HEK293 (cell line): ENCODE data around the gene STATH.
A peak's percentile ranks its signal among the peaks of the same experiment; 100 is the strongest.

Source experiments
- CTCF ChIA-PET: fragments of 350-600 bp; formaldehyde crosslinking; extraction: SDS; loops from one replicate; lab custom pipeline; 2021; ENCODE audit warnings: antibody characterized with exemption; lab: Yijun Ruan, JAX
- POLR2A ChIA-PET: fragments of 300-600 bp; formaldehyde crosslinking; extraction: SDS; loops from one replicate; lab custom pipeline; 2020; ENCODE audit warnings: antibody characterized with exemption, inconsistent platforms; lab: Yijun Ruan, JAX
- H3K27ac ChIP-seq: fragments of 200-500 bp; sonication (Bioruptor generic); 2 replicates; pipeline ENCODE4 v1.5.1; 2014; ENCODE audit warnings: low read depth, low read length, control low read depth, inconsistent platforms; ENCODE audit errors: extremely low read depth
- H3K36me3 ChIP-seq, 2 experiments: fragments of 200-500 bp in 1 of 2; sonication (Bioruptor generic) in 1 of 2; 1 replicate in 1 of 2; 2 replicates in 1 of 2; pipeline ENCODE4 v1.5.1; 2014 to 2017; ENCODE audit warnings: inconsistent platforms in 2 of 2, low read length in 2 of 2; ENCODE audit not compliant: control insufficient read depth in 2 of 2, insufficient read depth in 1 of 2
- H3K4me1 ChIP-seq: fragments of 200-500 bp; sonication (Bioruptor generic); 2 replicates; pipeline ENCODE4 v1.5.1; 2014; ENCODE audit warnings: mild to moderate bottlenecking, low read length, inconsistent platforms; ENCODE audit not compliant: control insufficient read depth, insufficient read depth
- H3K4me3 ChIP-seq: 2 replicates; pipeline ENCODE4 v1.5.1; 2011; ENCODE audit warnings: low read depth, mild to moderate bottlenecking, control low read depth, low read length, moderate library complexity
- H3K9me3 ChIP-seq: fragments of 200-500 bp; sonication (Bioruptor generic); 2 replicates; pipeline ENCODE4 v1.5.1; 2014; ENCODE audit warnings: low read depth, low read length, inconsistent platforms; ENCODE audit not compliant: control insufficient read depth, insufficient read depth
- ATF2 ChIP-seq: fragments of 450-650 bp; formaldehyde crosslinking; IDR thresholded peaks from 2 replicates; pipeline ENCODE4 v1.5.1; 2016; ENCODE audit warnings: missing biosample characterization, missing genetic modification characterization, low read depth
- GLI2 ChIP-seq: fragments of 450-650 bp; formaldehyde crosslinking; IDR thresholded peaks from 2 replicates; pipeline ENCODE4; 2017; ENCODE audit warnings: missing biosample characterization, missing genetic modification characterization, low read depth, borderline replicate concordance
- GLI4 ChIP-seq: fragments of 450-650 bp; formaldehyde crosslinking; IDR thresholded peaks from 2 replicates; pipeline ENCODE4 v1.5.1; 2016; ENCODE audit warnings: missing biosample characterization, missing genetic modification characterization
- GLIS1 ChIP-seq: fragments of 450-650 bp; formaldehyde crosslinking; IDR thresholded peaks from 2 replicates; pipeline ENCODE4 v1.5.1; 2016; ENCODE audit warnings: missing biosample characterization, missing genetic modification characterization
- IKZF3 ChIP-seq: fragments of 450-650 bp; IDR thresholded peaks from 2 replicates; pipeline ENCODE4 v1.5.0; 2018; ENCODE audit warnings: missing biosample characterization, mild to moderate bottlenecking, missing genetic modification characterization, moderate library complexity
- KLF1 ChIP-seq: fragments of 450-650 bp; formaldehyde crosslinking; IDR thresholded peaks from 2 replicates; pipeline ENCODE4 v1.5.1; 2016; ENCODE audit warnings: missing biosample characterization, missing genetic modification characterization
- PRDM10 ChIP-seq: fragments of 450-650 bp; formaldehyde crosslinking; IDR thresholded peaks from 2 replicates; pipeline ENCODE4 v1.5.1; 2016; ENCODE audit warnings: missing biosample characterization, missing genetic modification characterization
- SCRT1 ChIP-seq: fragments of 450-650 bp; formaldehyde crosslinking; IDR thresholded peaks from 2 replicates; pipeline ENCODE4 v1.5.1; 2016; ENCODE audit warnings: missing biosample characterization, missing genetic modification characterization, borderline replicate concordance
- SCRT2 ChIP-seq: fragments of 450-650 bp; formaldehyde crosslinking; IDR thresholded peaks from 2 replicates; pipeline ENCODE4 v1.5.1; 2016; ENCODE audit warnings: missing biosample characterization, missing genetic modification characterization
- ZFP37 ChIP-seq: fragments of 450-650 bp; formaldehyde crosslinking; IDR thresholded peaks from 2 replicates; pipeline ENCODE4 v1.5.1; 2016; ENCODE audit warnings: missing biosample characterization, missing genetic modification characterization
- ZNF112 ChIP-seq: fragments of 450-650 bp; formaldehyde crosslinking; IDR thresholded peaks from 2 replicates; pipeline ENCODE4 v1.5.0; 2017; ENCODE audit warnings: missing biosample characterization, missing genetic modification characterization
- ZNF140 ChIP-seq: fragments of 450-650 bp; formaldehyde crosslinking; IDR thresholded peaks from 2 replicates; pipeline ENCODE4 v1.5.1; 2016; ENCODE audit warnings: missing biosample characterization, missing genetic modification characterization
- ZNF175 ChIP-seq: fragments of 450-650 bp; formaldehyde crosslinking; IDR thresholded peaks from 2 replicates; pipeline ENCODE4 v1.5.1; 2016; ENCODE audit warnings: missing biosample characterization, missing genetic modification characterization
- ZNF24 ChIP-seq: fragments of 450-650 bp; formaldehyde crosslinking; IDR thresholded peaks from 2 replicates; pipeline ENCODE4 v1.5.1; 2016; ENCODE audit warnings: missing biosample characterization, missing genetic modification characterization
- ZNF302 ChIP-seq: fragments of 450-650 bp; formaldehyde crosslinking; IDR thresholded peaks from 2 replicates; pipeline ENCODE4 v1.5.1; 2016; ENCODE audit warnings: missing biosample characterization, missing genetic modification characterization, low read depth
- ZNF37A ChIP-seq: fragments of 450-650 bp; IDR thresholded peaks from 2 replicates; pipeline ENCODE4 v1.5.1; 2018; ENCODE audit warnings: missing biosample characterization, missing genetic modification characterization
- ZNF426 ChIP-seq: fragments of 450-650 bp; formaldehyde crosslinking; IDR thresholded peaks from 2 replicates; pipeline ENCODE4 v1.5.1; 2017; ENCODE audit warnings: missing biosample characterization, missing genetic modification characterization, mild to moderate bottlenecking, inconsistent platforms, moderate library complexity
- ZNF501 ChIP-seq: fragments of 450-650 bp; formaldehyde crosslinking; IDR thresholded peaks from 2 replicates; pipeline ENCODE4 v1.5.1; 2016; ENCODE audit warnings: missing biosample characterization, missing genetic modification characterization
- ZNF704 ChIP-seq: fragments of 450-650 bp; formaldehyde crosslinking; IDR thresholded peaks from 2 replicates; pipeline ENCODE4 v1.5.1; 2016; ENCODE audit warnings: missing biosample characterization, missing genetic modification characterization
- TF ChIP-seq, protein P1 (sequence below): fragments of 450-650 bp; formaldehyde crosslinking; IDR thresholded peaks from 2 replicates; pipeline ENCODE4 v1.5.1; 2016; ENCODE audit warnings: missing biosample characterization, missing genetic modification characterization
- TF ChIP-seq, protein P2 (sequence below): fragments of 450-650 bp; formaldehyde crosslinking; IDR thresholded peaks from 2 replicates; pipeline ENCODE4; 2016; ENCODE audit warnings: missing biosample characterization, missing genetic modification characterization
- TF ChIP-seq, protein P3 (sequence below): fragments of 450-650 bp; formaldehyde crosslinking; conservative IDR thresholded peaks from 2 replicates; pipeline ENCODE4 v1.5.1; 2016; ENCODE audit warnings: low read depth, missing biosample characterization, missing genetic modification characterization

The STATH gene

GRCh38 chr4:69977582-69977981 lies 18.2 kb upstream of the STATH start (continued):
- TF ChIP-seq, protein P1, sequence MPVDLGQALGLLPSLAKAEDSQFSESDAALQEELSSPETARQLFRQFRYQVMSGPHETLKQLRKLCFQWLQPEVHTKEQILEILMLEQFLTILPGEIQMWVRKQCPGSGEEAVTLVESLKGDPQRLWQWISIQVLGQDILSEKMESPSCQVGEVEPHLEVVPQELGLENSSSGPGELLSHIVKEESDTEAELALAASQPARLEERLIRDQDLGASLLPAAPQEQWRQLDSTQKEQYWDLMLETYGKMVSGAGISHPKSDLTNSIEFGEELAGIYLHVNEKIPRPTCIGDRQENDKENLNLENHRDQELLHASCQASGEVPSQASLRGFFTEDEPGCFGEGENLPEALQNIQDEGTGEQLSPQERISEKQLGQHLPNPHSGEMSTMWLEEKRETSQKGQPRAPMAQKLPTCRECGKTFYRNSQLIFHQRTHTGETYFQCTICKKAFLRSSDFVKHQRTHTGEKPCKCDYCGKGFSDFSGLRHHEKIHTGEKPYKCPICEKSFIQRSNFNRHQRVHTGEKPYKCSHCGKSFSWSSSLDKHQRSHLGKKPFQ: no peak
- TF ChIP-seq GLI2 (tag by site-specific recombination) (no peak), KLF1 (no peak)

DNA sequence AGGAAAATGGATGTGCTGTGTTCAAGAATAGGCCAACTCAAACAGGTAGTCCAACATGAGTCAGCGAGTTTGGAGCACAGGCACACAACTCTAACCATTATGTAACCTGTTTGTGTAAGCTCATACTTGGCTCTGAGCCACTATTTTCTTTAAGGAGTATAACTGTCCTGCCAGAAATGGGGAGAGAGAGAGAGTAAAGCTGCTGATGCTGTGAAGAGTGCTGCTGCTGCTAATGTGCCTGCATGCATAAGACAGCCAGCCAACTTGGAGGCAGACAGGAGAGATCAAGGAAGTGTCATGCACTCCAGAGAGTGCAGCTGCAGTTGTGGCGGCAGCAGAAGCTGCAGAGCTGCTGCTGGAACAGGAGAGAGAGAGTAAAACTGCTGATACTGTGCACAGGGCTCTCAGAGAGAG lies 11.7 kb upstream of the STATH start:
- Histone ChIP-seq H3K4me3 (no peak overlapping the region), H3K36me3 (no peaks in the 10 kb centered on the region), H3K4me1 (no peaks in the 10 kb centered on the region), H3K27ac (no peak overlapping the region), H3K9me3 (no peaks in the 10 kb centered on the region)
- ChIA-PET CTCF (interaction anchor here (0.6 kb wide), 1 partner anchor 213 kb away, joined by 3 read pairs; no protein-coding TSS in a partner anchor), POLR2A (no interaction called here)
- 0 out of 2 replicates have a peak, but pooled peaks have one; percentile 32 for TF ChIP-seq SCRT2 (tag by site-specific recombination)
- no peak for TF ChIP-seq ZNF426 (tag by site-specific recombination)

DNA sequence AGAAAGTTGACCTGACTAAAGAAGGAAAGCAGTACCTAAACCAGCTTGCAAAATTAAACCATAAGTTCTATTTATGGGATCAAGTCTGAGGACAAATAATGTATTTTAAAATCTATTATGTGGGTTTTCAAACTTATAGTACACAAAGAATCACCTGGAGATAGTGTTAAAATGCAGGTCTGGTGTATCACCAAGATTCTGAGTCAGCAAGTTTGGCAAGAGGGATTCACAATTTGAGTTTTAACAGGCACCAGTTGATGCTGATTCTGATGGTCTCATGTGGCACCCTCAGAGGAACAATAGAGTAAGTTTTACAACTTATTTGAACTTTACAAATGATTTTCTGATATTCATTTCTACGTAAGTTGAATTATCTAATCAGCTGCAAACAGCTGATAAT lies 9.1 kb upstream of the STATH start:
- Histone ChIP-seq H3K36me3 (no peaks in the 10 kb centered on the region), H3K4me1 (no peaks in the 10 kb centered on the region), H3K9me3 (no peaks in the 10 kb centered on the region), H3K27ac (no peak overlapping the region), H3K4me3 (no peak overlapping the region)
- ChIA-PET POLR2A (no interaction called here), CTCF (interaction anchor here (0.6 kb wide), 1 partner anchor 27 kb away, joined by 3 read pairs; no protein-coding TSS in a partner anchor)
- no peak for TF ChIP-seq GLI4 (tag by site-specific recombination)
- TF ChIP-seq PRDM10 (tag by site-specific recombination): no peak
- no peak for TF ChIP-seq ZFP37 (tag by site-specific recombination)
- TF ChIP-seq ZNF175 (tag by site-specific recombination): no peak
- no peak for TF ChIP-seq ZNF140 (tag by site-specific recombination)
- no peak for TF ChIP-seq ATF2
- TF ChIP-seq, protein P2, sequence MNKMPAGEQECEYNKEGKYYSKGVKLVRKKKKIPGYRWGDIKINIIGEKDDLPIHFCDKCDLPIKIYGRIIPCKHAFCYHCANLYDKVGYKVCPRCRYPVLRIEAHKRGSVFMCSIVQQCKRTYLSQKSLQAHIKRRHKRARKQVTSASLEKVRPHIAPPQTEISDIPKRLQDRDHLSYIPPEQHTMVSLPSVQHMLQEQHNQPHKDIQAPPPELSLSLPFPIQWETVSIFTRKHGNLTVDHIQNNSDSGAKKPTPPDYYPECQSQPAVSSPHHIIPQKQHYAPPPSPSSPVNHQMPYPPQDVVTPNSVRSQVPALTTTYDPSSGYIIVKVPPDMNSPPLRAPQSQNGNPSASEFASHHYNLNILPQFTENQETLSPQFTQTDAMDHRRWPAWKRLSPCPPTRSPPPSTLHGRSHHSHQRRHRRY: no peak
- TF ChIP-seq ZNF112 (tag by site-specific recombination): no peak
- no peak for TF ChIP-seq GLIS1 (tag by site-specific recombination)
- TF ChIP-seq ZNF704: no peak
- no peak for TF ChIP-seq SCRT1 (tag by site-specific recombination)
- TF ChIP-seq IKZF3: no peak
- no peak for TF ChIP-seq ZNF501 (tag by site-specific recombination)
- no peak for TF ChIP-seq ZNF24 (tag by site-specific recombination)
- TF ChIP-seq, protein P3, sequence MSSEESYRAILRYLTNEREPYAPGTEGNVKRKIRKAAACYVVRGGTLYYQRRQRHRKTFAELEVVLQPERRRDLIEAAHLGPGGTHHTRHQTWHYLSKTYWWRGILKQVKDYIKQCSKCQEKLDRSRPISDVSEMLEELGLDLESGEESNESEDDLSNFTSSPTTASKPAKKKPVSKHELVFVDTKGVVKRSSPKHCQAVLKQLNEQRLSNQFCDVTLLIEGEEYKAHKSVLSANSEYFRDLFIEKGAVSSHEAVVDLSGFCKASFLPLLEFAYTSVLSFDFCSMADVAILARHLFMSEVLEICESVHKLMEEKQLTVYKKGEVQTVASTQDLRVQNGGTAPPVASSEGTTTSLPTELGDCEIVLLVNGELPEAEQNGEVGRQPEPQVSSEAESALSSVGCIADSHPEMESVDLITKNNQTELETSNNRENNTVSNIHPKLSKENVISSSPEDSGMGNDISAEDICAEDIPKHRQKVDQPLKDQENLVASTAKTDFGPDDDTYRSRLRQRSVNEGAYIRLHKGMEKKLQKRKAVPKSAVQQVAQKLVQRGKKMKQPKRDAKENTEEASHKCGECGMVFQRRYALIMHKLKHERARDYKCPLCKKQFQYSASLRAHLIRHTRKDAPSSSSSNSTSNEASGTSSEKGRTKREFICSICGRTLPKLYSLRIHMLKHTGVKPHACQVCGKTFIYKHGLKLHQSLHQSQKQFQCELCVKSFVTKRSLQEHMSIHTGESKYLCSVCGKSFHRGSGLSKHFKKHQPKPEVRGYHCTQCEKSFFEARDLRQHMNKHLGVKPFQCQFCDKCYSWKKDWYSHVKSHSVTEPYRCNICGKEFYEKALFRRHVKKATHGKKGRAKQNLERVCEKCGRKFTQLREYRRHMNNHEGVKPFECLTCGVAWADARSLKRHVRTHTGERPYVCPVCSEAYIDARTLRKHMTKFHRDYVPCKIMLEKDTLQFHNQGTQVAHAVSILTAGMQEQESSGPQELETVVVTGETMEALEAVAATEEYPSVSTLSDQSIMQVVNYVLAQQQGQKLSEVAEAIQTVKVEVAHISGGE (tag by site-specific recombination): no peak
- no peak for TF ChIP-seq ZNF302 (tag by site-specific recombination)
- no peak for TF ChIP-seq ZNF37A (tag by site-specific recombination)
